CD4-positive, alpha-beta T cell treated with Interleukin-4 for 4 hours (primary cell): ENCODE results near the gene PFKFB3.
"Not testable (repeated sequence)": the region's sequence is repeated elsewhere in the genome, so short reads cannot be mapped to it uniquely, and the experiment has no call there.

ENCODE experiments used
- DNase-seq: peaks from one replicate; pipeline ENCODE4 v3.0.0-alpha.2; 2020

The PFKFB3 gene

GRCh38 chr10:6202684-6203330, at the start of gene PFKFB3:
Gene PFKFB3 (plus strand): TSS chr10:6202932. CDS start chr10:6203261, 329 bp downstream.
- peak; percentile 85 for DNase-seq

DNA sequence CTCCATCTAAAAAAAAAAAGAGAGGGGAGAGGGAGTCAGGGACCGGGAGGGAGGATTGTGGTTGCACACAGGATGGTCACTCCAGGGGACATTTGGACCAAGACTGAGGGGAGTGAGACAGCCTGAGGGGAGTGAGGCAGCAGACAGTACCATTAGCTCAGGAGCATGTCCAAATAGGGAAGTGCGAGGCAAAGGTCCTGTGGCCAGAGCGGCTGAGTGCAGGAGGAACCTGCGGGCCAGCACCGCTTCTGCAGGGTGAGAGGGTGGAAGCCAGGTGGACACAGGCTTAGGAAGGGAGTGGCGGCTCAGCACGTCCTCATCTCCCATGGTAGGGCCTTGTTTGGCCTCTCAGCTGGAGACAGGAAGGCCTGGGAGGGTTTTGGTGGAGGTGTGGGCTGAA, 48.9 kb upstream of the PFKFB3 start:
- DNase-seq: no peak

DNA sequence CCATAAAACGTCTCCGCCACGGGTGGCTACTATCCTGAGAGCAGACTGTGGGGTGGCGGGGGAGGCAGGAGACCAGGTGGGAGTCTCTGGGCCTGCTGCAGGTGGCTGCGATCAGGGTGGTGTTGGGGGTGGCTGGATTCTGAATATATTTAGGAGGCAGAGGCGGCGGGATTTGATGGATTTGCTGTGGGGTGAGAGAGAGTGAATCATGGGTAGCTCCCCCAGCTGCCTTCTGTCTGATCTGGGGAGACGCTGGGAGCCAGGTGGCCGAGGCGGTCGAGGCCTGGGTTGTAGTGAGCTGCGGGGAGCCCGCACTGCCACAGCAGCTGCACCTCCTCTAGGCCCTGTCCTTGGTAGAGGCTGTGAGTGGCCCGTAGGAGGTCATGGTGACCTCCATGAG, 48.2 kb upstream of the PFKFB3 start:
- DNase-seq: no peak

DNA sequence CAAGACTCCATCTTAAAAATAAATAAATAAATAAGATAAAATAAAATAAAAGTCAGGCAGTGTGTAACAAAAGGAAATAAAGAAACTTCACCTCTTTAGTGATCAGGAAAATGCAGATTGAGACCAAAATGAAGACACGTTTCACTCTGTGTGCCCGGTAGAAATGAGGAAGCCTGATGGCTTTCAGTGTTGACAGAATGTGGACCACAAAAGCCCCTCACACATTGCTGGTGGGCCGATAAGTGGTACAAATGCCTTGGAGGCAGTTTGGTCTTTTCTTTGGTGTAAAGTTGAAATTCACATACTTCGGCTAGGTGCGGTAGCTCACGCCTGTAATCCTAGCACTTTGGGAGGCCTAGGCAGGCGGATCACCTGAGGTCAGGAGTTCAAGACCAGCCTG, 44.5 kb upstream of the PFKFB3 start:
- DNase-seq: no peak

GRCh38 chr10:6161921-6162320, 40.8 kb upstream of the PFKFB3 start:
- DNase-seq: no peak

DNA sequence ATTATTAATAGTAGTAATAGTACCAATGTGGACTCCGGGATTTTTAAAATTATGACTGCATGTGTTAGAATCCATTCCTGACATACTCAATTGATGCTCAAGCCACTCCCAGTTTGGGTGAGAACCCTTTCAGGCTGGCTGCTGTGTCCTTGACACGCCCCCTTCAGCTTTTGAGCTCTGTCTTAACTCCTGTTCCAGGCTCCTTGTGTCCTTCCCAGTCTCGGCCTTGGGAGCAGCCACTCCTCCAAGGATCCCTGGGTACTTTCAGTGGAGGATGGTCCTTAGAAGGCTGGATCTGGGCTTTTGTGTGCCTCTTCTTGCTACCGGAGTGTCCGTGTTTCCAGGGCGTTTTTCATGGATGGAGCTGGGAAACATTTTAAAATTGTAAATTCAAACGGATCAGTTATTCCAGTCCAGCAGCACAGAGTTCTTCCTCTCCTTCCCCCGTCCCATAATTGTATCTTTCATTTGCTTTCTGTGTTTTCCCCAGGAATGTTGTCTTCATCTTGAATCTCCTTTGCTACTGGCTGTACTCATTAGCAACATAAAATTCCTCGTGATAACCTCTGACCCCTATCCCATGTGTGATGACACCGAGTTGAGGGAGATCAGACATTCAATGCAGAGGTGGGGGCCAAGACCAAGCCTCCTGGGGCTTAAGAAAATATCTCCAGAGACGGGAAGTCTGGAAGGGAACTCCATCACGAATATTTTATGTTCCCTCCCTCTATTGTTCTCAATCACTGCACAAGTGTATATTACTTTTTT, 40.0 kb upstream of the PFKFB3 start:
- no peak for DNase-seq

GRCh38 chr10:6163364-6164270, 39.1 kb upstream of the PFKFB3 start:
- peak; percentile 86 for DNase-seq

GRCh38 chr10:6164271-6165095, 38.2 kb upstream of the PFKFB3 start:
- no peak for DNase-seq

- no peak for DNase-seq
These were observed 37.5 kb upstream of the PFKFB3 start for GRCh38 chr10:6165221-6165725.

- not testable (repeated sequence) for DNase-seq
These were observed 36.8 kb upstream of the PFKFB3 start for GRCh38 chr10:6165933-6166332.

DNA sequence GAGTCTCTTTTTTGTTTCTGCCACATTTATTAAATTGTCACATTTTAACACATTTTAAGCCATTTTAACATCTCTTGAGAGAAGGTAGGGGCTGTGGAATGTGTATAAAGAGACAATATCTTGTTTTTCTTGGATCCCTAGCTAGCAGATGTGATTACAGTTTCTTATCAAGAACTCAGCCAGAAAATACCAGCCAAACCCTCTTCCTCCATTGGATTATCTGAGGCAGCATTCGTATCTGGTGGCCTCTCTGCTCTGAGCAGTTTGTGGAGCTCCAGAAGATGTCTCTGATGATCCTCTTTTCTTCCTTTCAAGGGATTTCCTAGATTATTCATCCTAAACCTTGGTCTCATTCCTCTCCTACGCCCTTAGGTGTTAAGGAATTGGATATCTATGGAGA, 35.3 kb upstream of the PFKFB3 start:
- DNase-seq: no peak

GRCh38 chr10:6168084-6168483, 34.6 kb upstream of the PFKFB3 start:
- no peak for DNase-seq

- no peak for DNase-seq
These were observed 32.1 kb upstream of the PFKFB3 start for GRCh38 chr10:6170638-6171037.

- no peak for DNase-seq
These were observed 30.6 kb upstream of the PFKFB3 start for GRCh38 chr10:6171881-6172695.

DNA sequence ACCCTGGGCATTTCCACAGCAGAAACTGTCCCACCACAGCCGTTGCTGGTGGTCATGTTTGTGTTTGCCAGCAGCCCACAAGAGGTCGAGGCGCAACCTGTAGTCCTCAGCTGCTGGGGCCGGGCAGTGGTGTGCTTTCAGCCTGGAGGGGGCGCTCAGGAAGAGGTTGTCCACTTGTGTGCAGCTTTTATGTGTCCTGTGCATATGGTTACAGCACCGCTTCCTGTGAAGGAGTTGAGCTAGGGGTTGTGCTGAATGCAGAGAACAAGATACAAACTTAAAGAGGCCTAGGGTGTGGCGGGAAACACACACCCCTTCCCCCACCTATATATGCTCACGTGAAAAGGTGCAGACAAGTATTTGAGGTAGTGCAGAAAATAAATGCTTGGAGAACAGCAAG, 29.5 kb upstream of the PFKFB3 start:
- peak; percentile 59 for DNase-seq

DNA sequence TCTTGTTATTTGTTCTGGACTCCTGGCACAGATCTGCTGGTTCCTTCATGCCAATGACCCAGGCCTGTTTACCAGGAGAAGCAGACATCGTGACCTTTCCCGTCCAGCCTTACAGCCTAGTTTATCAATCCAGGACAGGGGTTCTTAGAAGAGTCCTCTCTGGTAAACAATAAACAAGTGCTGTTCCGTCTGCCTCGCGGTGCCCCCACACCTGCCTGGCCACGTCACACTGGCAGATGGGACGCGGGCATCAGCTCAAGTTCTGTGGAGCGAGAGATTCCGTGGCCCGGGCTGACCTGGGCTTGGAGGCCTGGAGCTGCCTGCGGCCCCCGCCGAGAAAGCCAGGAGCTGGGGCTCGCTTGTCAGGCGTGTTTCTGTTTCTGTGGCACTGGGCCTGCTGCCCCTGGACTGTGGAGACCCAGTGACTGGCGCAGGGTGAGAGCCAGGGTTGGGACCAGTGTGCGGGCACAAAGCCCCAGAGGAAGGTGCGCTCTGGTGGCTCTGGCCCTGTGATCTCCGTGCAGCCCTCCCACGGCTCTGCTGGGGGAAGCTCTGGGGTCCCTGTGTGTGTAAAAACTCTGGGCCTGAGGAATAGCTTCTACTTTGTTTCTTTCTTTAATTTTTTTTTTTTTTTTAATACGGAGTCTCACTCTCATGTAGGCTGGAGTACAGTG, 28.4 kb upstream of the PFKFB3 start:
- no peak for DNase-seq

- DNase-seq: no peak
These were observed 27.2 kb upstream of the PFKFB3 start for GRCh38 chr10:6175329-6176055.

GRCh38 chr10:6176691-6177231, 26.0 kb upstream of the PFKFB3 start:
- no peak for DNase-seq

- DNase-seq: no peak
These were observed 24.9 kb upstream of the PFKFB3 start for GRCh38 chr10:6177880-6178281.

GRCh38 chr10:6178581-6178980, 24.2 kb upstream of the PFKFB3 start:
- DNase-seq: no peak
